SK-N-SH (cell line): ENCODE data around the gene MYCBPAP. TPM values are rescaled to one million over a fixed set of nuclear protein-coding genes. Genes with fewer than 3 reads are reported as not detected.

Source experiments
- CTCF ChIA-PET: fragments of 300-600, 350-600 bp; formaldehyde crosslinking; extraction: SDS; loops from one replicate; lab custom pipeline; 2021; lab: Yijun Ruan, JAX
- POLR2A ChIA-PET: fragments of 350-600 bp; sonication (Branson Sonifier 250); formaldehyde crosslinking; extraction: SDS; loops from one replicate; lab custom pipeline; 2020; ENCODE audit warnings: antibody characterized with exemption, inconsistent platforms; lab: Yijun Ruan, JAX
- DNase-seq: peaks from one replicate; pipeline ENCODE4 v3.0.0; 2012
- H2AFZ ChIP-seq: fragments of 200-600 bp; sonication (generic); 2 replicates; pipeline ENCODE4 v1.8.1; 2016; ENCODE audit warnings: antibody characterized with exemption, mild to moderate bottlenecking, low read depth
- H3F3A ChIP-seq: fragments of 200-600 bp; sonication (generic); replicated peaks from 2 replicates; pipeline ENCODE3; 2016; ENCODE audit warnings: antibody characterized with exemption, mild to moderate bottlenecking; ENCODE audit not compliant: insufficient read depth
- H3K27ac ChIP-seq, 2 experiments: fragments of 200-500 bp in 1 of 2; fragments of 200-600 bp in 1 of 2; sonication (Bioruptor generic) in 1 of 2; sonication (generic), shearing (Covaris generic) in 1 of 2; 2 replicates each; pipeline versions ENCODE4 v1.5.1 to v1.6.1; 2014 to 2016; ENCODE audit warnings: low read depth in 2 of 2, inconsistent platforms in 1 of 2, low read length in 1 of 2, mild to moderate bottlenecking in 1 of 2, mixed read lengths in 1 of 2
- H3K27me3 ChIP-seq: fragments of 200-600 bp; sonication (generic), shearing (Covaris generic); 2 replicates; pipeline ENCODE4 v1.6.1; 2016; ENCODE audit warnings: mixed run types; ENCODE audit not compliant: insufficient read depth
- H3K36me3 ChIP-seq, 2 experiments: fragments of 200-500 bp in 1 of 2; fragments of 200-600 bp in 1 of 2; sonication (Bioruptor generic) in 1 of 2; sonication (generic) in 1 of 2; replicated peaks in 1 of 2; 2 replicates each; pipeline versions ENCODE3 to v1.5.1; 2014 to 2016; ENCODE audit warnings: low read length in 1 of 2, mild to moderate bottlenecking in 1 of 2; ENCODE audit not compliant: insufficient read depth in 2 of 2, control insufficient read depth in 1 of 2
- H3K4me1 ChIP-seq, 2 experiments: fragments of 200-500 bp in 1 of 2; fragments of 200-600 bp in 1 of 2; sonication (Bioruptor generic) in 1 of 2; sonication (generic), shearing (Covaris generic) in 1 of 2; 2 replicates each; pipeline versions ENCODE4 v1.5.1 to v1.6.1; 2014 to 2016; ENCODE audit warnings: low read depth in 1 of 2, low read length in 1 of 2, mixed run types in 1 of 2; ENCODE audit not compliant: insufficient read depth in 2 of 2, control insufficient read depth in 1 of 2
- H3K4me2 ChIP-seq: fragments of 200-600 bp; sonication (generic), shearing (Covaris generic); 2 replicates; pipeline ENCODE4 v1.6.1; 2017; ENCODE audit warnings: mixed run types
- H3K4me3 ChIP-seq, 2 experiments: fragments of 200-500 bp in 1 of 2; fragments of 200-600 bp in 1 of 2; sonication (Bioruptor generic) in 1 of 2; sonication (generic), shearing (Covaris generic) in 1 of 2; 2 replicates each; pipeline versions ENCODE4 v1.5.1 to v1.8.1; 2014 to 2016; ENCODE audit warnings: low read depth in 2 of 2, inconsistent platforms in 1 of 2, low read length in 1 of 2, mild to moderate bottlenecking in 1 of 2, mixed read lengths in 1 of 2, moderate library complexity in 1 of 2
- H3K79me2 ChIP-seq: fragments of 200-600 bp; sonication (generic); 2 replicates; pipeline ENCODE4 v1.8.1; 2017; ENCODE audit warnings: mild to moderate bottlenecking; ENCODE audit not compliant: insufficient read depth
- H3K9ac ChIP-seq: fragments of 200-600 bp; sonication (generic); 2 replicates; pipeline ENCODE4 v1.6.1; 2017; ENCODE audit warnings: mixed run types
- H3K9me2 ChIP-seq: fragments of 200-600 bp; sonication (generic); 2 replicates; pipeline ENCODE4 v1.6.1; 2017; ENCODE audit warnings: mixed run types
- H3K9me3 ChIP-seq: fragments of 200-600 bp; sonication (generic); 2 replicates; pipeline ENCODE4 v1.6.1; 2017; ENCODE audit warnings: mixed run types, mild to moderate bottlenecking, moderate library complexity
- H4K20me1 ChIP-seq: fragments of 200-600 bp; sonication (generic); 2 replicates; pipeline ENCODE4 v1.6.1; 2017; ENCODE audit warnings: mild to moderate bottlenecking, mixed run types; ENCODE audit not compliant: insufficient read depth
- CHD2 ChIP-seq: fragments of 150-350 bp; IDR thresholded peaks from 2 replicates; pipeline ENCODE4 v1.6.1; 2018; ENCODE audit warnings: low read length; ENCODE audit not compliant: partially characterized antibody
- ELF1 ChIP-seq: IDR thresholded peaks from 2 replicates; pipeline ENCODE4 v1.4.0; 2012
- EZH2phosphoT487 ChIP-seq: fragments of 200-600 bp; sonication (generic); IDR thresholded peaks from 2 replicates; pipeline ENCODE4 v1.6.1; 2017; ENCODE audit warnings: low read depth, mixed run types, mild to moderate bottlenecking, antibody characterized with exemption, moderate library complexity, borderline replicate concordance
- FOSL2 ChIP-seq: IDR thresholded peaks from 2 replicates; pipeline ENCODE4 v1.4.0; 2012; ENCODE audit warnings: low read depth, mild to moderate bottlenecking, moderate library complexity, borderline replicate concordance
- FOXJ3 ChIP-seq: sonication (generic); formaldehyde crosslinking; IDR thresholded peaks from 2 replicates; pipeline ENCODE4 v1.5.1; 2020; ENCODE audit warnings: mild to moderate bottlenecking, missing genetic modification reagents
- GABPA ChIP-seq: IDR thresholded peaks from 2 replicates; pipeline ENCODE4 v1.4.0; 2012; ENCODE audit warnings: low read depth, mild to moderate bottlenecking
- JUND ChIP-seq: IDR thresholded peaks from 2 replicates; pipeline ENCODE4 v1.4.0; 2012
- MAX ChIP-seq: IDR thresholded peaks from 2 replicates; pipeline ENCODE4 v1.4.0; 2012; ENCODE audit warnings: low read depth
- MXI1 ChIP-seq: IDR thresholded peaks from 2 replicates; pipeline ENCODE4 v1.6.1; 2012; ENCODE audit warnings: mild to moderate bottlenecking, low read depth, low read length, improper control_type of control experiment
- NFIC ChIP-seq: IDR thresholded peaks from 2 replicates; pipeline ENCODE4 v1.4.0; 2012; ENCODE audit warnings: borderline replicate concordance
- NRF1 ChIP-seq: IDR thresholded peaks from 2 replicates; pipeline ENCODE4 v1.6.1; 2012; ENCODE audit warnings: low read depth, mild to moderate bottlenecking, low read length
- PBX3 ChIP-seq: IDR thresholded peaks from 2 replicates; pipeline ENCODE4; 2012
- POLR2AphosphoS5 ChIP-seq: IDR thresholded peaks from 2 replicates; pipeline ENCODE4 v1.6.1; 2012; ENCODE audit warnings: low read depth, low read length
- RAD21 ChIP-seq: IDR thresholded peaks from 2 replicates; pipeline ENCODE4 v1.6.1; 2012; ENCODE audit warnings: mild to moderate bottlenecking, low read length
- RCOR1 ChIP-seq: fragments of 150-350 bp; IDR thresholded peaks from 2 replicates; pipeline ENCODE4 v1.6.1; 2017; ENCODE audit warnings: antibody characterized with exemption, low read length
- REST ChIP-seq: IDR thresholded peaks from 2 replicates; pipeline ENCODE4 v1.6.1; 2012; ENCODE audit warnings: mild to moderate bottlenecking, low read depth, low read length, moderate library complexity
- TAF1 ChIP-seq: IDR thresholded peaks from 2 replicates; pipeline ENCODE4 v1.6.1; 2012; ENCODE audit warnings: low read depth, mild to moderate bottlenecking, low read length, moderate library complexity, borderline replicate concordance
- TEAD4 ChIP-seq: IDR thresholded peaks from 2 replicates; pipeline ENCODE4 v1.4.0; 2012; ENCODE audit warnings: mild to moderate bottlenecking, borderline replicate concordance; ENCODE audit not compliant: insufficient read depth
- USF1 ChIP-seq: IDR thresholded peaks from 2 replicates; pipeline ENCODE4 v1.4.0; 2012; ENCODE audit warnings: low read depth, borderline replicate concordance
- YY1 ChIP-seq: IDR thresholded peaks from 2 replicates; pipeline ENCODE4 v1.4.0; 2012; ENCODE audit warnings: low read depth, mild to moderate bottlenecking
- WGBS: methylation state at CpG from one replicate; pipeline ENCODE4 v1.1.6; 2017; ENCODE audit warnings: low lambda C conversion rate; 5-methylcytosine and 5-hydroxymethylcytosine counted together
- polyA plus RNA-seq, 3 experiments: library from polyadenylated mRNA; depleted of rRNA; stranded (reverse); fragments of >200 nt; gene quantifications; 2 replicates each; pipeline ENCODE4 v1.2.3, GENCODE V29; 2012

Gene MYCBPAP
- polyA plus RNA-seq, 1 of the 3 experiments (the other 2 are of a cell fraction), result 2.4 TPM

GRCh38 chr17:50559674-50560184 lies 51.5 kb downstream of the MYCBPAP start:
- no peaks in the 10 kb centered on the region for H3K9me3 ChIP-seq
- DNase-seq, result peak; percentile 82

GRCh38 chr17:50560185-50560824 lies 52.1 kb downstream of the MYCBPAP start, which contains the start of gene CACNA1G:
TSS of gene CACNA1G (plus strand) at chr17:50560715. CDS start at chr17:50561460, 745 bp downstream.
- peak within 1 kb of the TSS; percentile 79; the same call in 1 of the 2 replicates for H2AFZ ChIP-seq
- no peak within 1 kb of the TSS for H3K9ac ChIP-seq
- WGBS, result under 1% methylated on average over 53 of the region's 56 CpGs
- H3K4me2 ChIP-seq, result peak within 1 kb of the TSS; percentile 100
- H3K4me1 ChIP-seq, result peaks cover 14 to 83% of the 10 kb centered on the region in 2 experiments
- no peaks in the 10 kb centered on the region for H4K20me1 ChIP-seq
- no peak within 1 kb of the TSS; a peak in 1 of 4 replicates for H3K27ac ChIP-seq
- no peaks in the 10 kb centered on the region for H3K79me2 ChIP-seq
- no peaks in the 10 kb centered on the region for H3K9me3 ChIP-seq
- peak; percentile 99 for DNase-seq
- H3K4me3 ChIP-seq, result peak within 1 kb of the TSS; percentile 49 to 74
- ChIA-PET CTCF (interaction anchor here (0.9 to 7.2 kb wide), 13 partner anchors 9 to 124 kb away, joined by 3 to 209 read pairs (median 7); no protein-coding TSS in a partner anchor), POLR2A (interaction anchor here (0.7 to 1.2 kb wide), 3 partner anchors 66 to 306 kb away, joined by 3 to 6 read pairs (median 3); no protein-coding TSS in a partner anchor)
- no peaks in the 10 kb centered on the region for H3K9me2 ChIP-seq
- peaks cover 31% of the 10 kb centered on the region for H3K27me3 ChIP-seq
- peaks cover 20% of the 10 kb centered on the region for H3F3A ChIP-seq
- peaks cover 0 to 9% of the 10 kb centered on the region in 2 experiments for H3K36me3 ChIP-seq
- no peak for TF ChIP-seq YY1
- TF ChIP-seq USF1, result no peak
- no peak for TF ChIP-seq EZH2phosphoT487
- no peak for TF ChIP-seq FOXJ3 (CRISPR knock-in tag)
- peak; percentile 35 for TF ChIP-seq RAD21
- peak; percentile 43; the same call in 1 of the 2 replicates for TF ChIP-seq NRF1
- peak; percentile 70 for TF ChIP-seq PBX3
- no peak for TF ChIP-seq POLR2AphosphoS5
- TF ChIP-seq CHD2, result peak; percentile 70
- TF ChIP-seq GABPA, result no peak
- TF ChIP-seq REST, result no peak
- TF ChIP-seq TEAD4, result no peak
- no peak for TF ChIP-seq NFIC
- no peak for TF ChIP-seq FOSL2
- TF ChIP-seq JUND, result no peak
- no peak for TF ChIP-seq TAF1
- no peak for TF ChIP-seq RCOR1

More at GRCh38 chr17:50559674-50560184, 51.5 kb downstream of the MYCBPAP start:
- Histone ChIP-seq H3K4me3 (peak overlapping the region; percentile 49 to 74), H3K27me3 (peaks cover 31% of the 10 kb centered on the region), H3K79me2 (no peaks in the 10 kb centered on the region), H3K4me2 (peak overlapping the region; percentile 100), H4K20me1 (no peaks in the 10 kb centered on the region), H2AFZ (peak overlapping the region; percentile 79; the same call in 1 of the 2 replicates), H3K9ac (no peak overlapping the region), H3F3A (peaks cover 20% of the 10 kb centered on the region), H3K27ac (no peak overlapping the region), H3K9me2 (no peaks in the 10 kb centered on the region), H3K36me3 (peaks cover 0 to 11% of the 10 kb centered on the region in 2 experiments), H3K4me1 (peaks cover 10 to 77% of the 10 kb centered on the region in 2 experiments)
- 19% methylated on average over 27 of the region's 27 CpGs for WGBS
- ChIA-PET POLR2A (interaction anchor here (1.1 to 1.2 kb wide), 2 partner anchors 66 to 149 kb away, joined by 3 to 6 read pairs; no protein-coding TSS in a partner anchor), CTCF (interaction anchor here (0.9 to 7.2 kb wide), 12 partner anchors 9 to 124 kb away, joined by 3 to 209 read pairs (median 6); no protein-coding TSS in a partner anchor)
- TF ChIP-seq MAX (peak; percentile 67; the same call in 1 of the 2 replicates), MXI1 (no peak), POLR2AphosphoS5 (no peak), ELF1 (no peak)
